GM19324 (cell line): ENCODE measurements around the gene ILDR2.

Experiments used
- ATAC-seq: cut with Tn5 transposase; IDR thresholded peaks from one replicate; pipeline ENCODE4 v1.9.1; 2021; ENCODE audit warnings: mild to moderate bottlenecking, moderate library complexity; ENCODE audit not compliant: unreplicated experiment, low FRiP score

The ILDR2 gene

GRCh38 chr1:166975361-166976129, at the start of gene ILDR2:
Gene ILDR2, minus strand, starts transcription at chr1:166975540. Its CDS starts 272 bp downstream, at chr1:166975268.
- ATAC-seq: peak; percentile 73

- no peak for ATAC-seq
Measured at GRCh38 chr1:167022384-167022783, 47.0 kb upstream of the ILDR2 start.

- ATAC-seq: no peak
Measured at GRCh38 chr1:167016100-167016750, 40.9 kb upstream of the ILDR2 start.

- no peak for ATAC-seq
Measured at GRCh38 chr1:167013108-167013929, 38.0 kb upstream of the ILDR2 start.

- no peak for ATAC-seq
Measured at GRCh38 chr1:167012570-167012969, 37.2 kb upstream of the ILDR2 start.

- ATAC-seq: no peak
Measured at GRCh38 chr1:167011560-167012191, 36.3 kb upstream of the ILDR2 start.

GRCh38 chr1:167003711-167004110, 28.4 kb upstream of the ILDR2 start:
- no peak for ATAC-seq

- ATAC-seq: no peak
Measured at GRCh38 chr1:167002354-167002753, 27.0 kb upstream of the ILDR2 start.

- ATAC-seq: no peak
Measured at GRCh38 chr1:167000546-167000945, 25.2 kb upstream of the ILDR2 start.

GRCh38 chr1:166999500-167000055, 24.2 kb upstream of the ILDR2 start:
- ATAC-seq: no peak

- ATAC-seq: no peak
Measured at GRCh38 chr1:166999075-166999474, 23.7 kb upstream of the ILDR2 start.

- ATAC-seq: no peak
Measured at GRCh38 chr1:166988974-166989515, 13.7 kb upstream of the ILDR2 start, which contains the start of gene MAEL. Gene MAEL, plus strand, starts transcription at chr1:166989280. Its CDS starts 73 bp downstream, at chr1:166989353.

- ATAC-seq: no peak
Measured at GRCh38 chr1:166981589-166981988, 6.2 kb upstream of the ILDR2 start.

GRCh38 chr1:166980818-166981217, 5.5 kb upstream of the ILDR2 start:
- no peak for ATAC-seq

GRCh38 chr1:166980383-166980782, 5.0 kb upstream of the ILDR2 start:
- no peak for ATAC-seq

GRCh38 chr1:166978821-166979220, 3.5 kb upstream of the ILDR2 start:
- no peak for ATAC-seq

GRCh38 chr1:166977951-166978350, 2.6 kb upstream of the ILDR2 start:
- ATAC-seq: no peak

GRCh38 chr1:166974647-166975345, 544 bp downstream of the ILDR2 start:
- ATAC-seq: no peak

GRCh38 chr1:166972826-166973225, 2.5 kb downstream of the ILDR2 start:
- no peak for ATAC-seq
